ENCODE results near the gene HTR7. TPM values are rescaled to one million over a fixed set of nuclear protein-coding genes. Genes with fewer than 3 reads are reported as not detected.

The HTR7 gene
- total RNA-seq, 2 donors from 2014 or later, result 5.4 to 9.9 TPM

GRCh38 chr10:90787393-90788198 is 70.2 kb downstream of the HTR7 start:
- TF ChIP-seq CTCF (IDR thresholded peaks at IDR 0.05), result peak; percentile 77
- DNase-seq (ENCODE audit: low spot score) (no peak), ATAC-seq (ENCODE audit: insufficient number of reproducible peaks, low FRiP score, low read depth) (no peak)
- Histone ChIP-seq H3K4me3 (no peak overlapping the region), H3K27me3 (replicated peaks; ENCODE audit: insufficient read depth) (no peaks in the 10 kb centered on the region), H3K9me3 (no peaks in the 10 kb centered on the region), H3K27ac (no peak overlapping the region), H3K4me1 (ENCODE audit: control insufficient read depth in 1 of 2, low read depth in 2 of 2) (no peaks in the 10 kb centered on the region), H3K36me3 (no peaks in the 10 kb centered on the region)

- no peaks in the 10 kb centered on the region for H3K9me3 ChIP-seq
- H3K27ac ChIP-seq, result no peak overlapping the region
- H3K27me3 ChIP-seq (replicated peaks; ENCODE audit: insufficient read depth), result no peaks in the 10 kb centered on the region
- no peaks in the 10 kb centered on the region for H3K4me1 ChIP-seq (ENCODE audit: control insufficient read depth in 1 of 2, low read depth in 2 of 2)
- no peak overlapping the region for H3K4me3 ChIP-seq
- TF ChIP-seq CTCF (IDR thresholded peaks at IDR 0.05), result no peak
- no peaks in the 10 kb centered on the region for H3K36me3 ChIP-seq
- ATAC-seq (ENCODE audit: insufficient number of reproducible peaks, low FRiP score, low read depth) (no peak), DNase-seq (ENCODE audit: low spot score) (no peak)
These were observed 72.1 kb downstream of the HTR7 start for GRCh38 chr10:90785782-90786181.

- H3K9me3 ChIP-seq, result no peaks in the 10 kb centered on the region
- H3K4me1 ChIP-seq (ENCODE audit: control insufficient read depth in 1 of 2, low read depth in 2 of 2), result no peaks in the 10 kb centered on the region
- no peaks in the 10 kb centered on the region for H3K36me3 ChIP-seq
- H3K27ac ChIP-seq, result no peak overlapping the region
- DNase-seq (ENCODE audit: low spot score), result no peak
- H3K27me3 ChIP-seq (replicated peaks; ENCODE audit: insufficient read depth), result no peaks in the 10 kb centered on the region
- ATAC-seq (ENCODE audit: insufficient number of reproducible peaks, low FRiP score, low read depth), result no peak
- TF ChIP-seq CTCF (IDR thresholded peaks at IDR 0.05), result no peak
- no peak overlapping the region for H3K4me3 ChIP-seq
These were observed 73.1 kb downstream of the HTR7 start for GRCh38 chr10:90784771-90785170.

GRCh38 chr10:90780488-90780887 is 77.4 kb downstream of the HTR7 start:
- Histone ChIP-seq H3K27ac (no peak overlapping the region), H3K9me3 (no peaks in the 10 kb centered on the region), H3K27me3 (replicated peaks; ENCODE audit: insufficient read depth) (no peaks in the 10 kb centered on the region), H3K36me3 (no peaks in the 10 kb centered on the region), H3K4me1 (ENCODE audit: control insufficient read depth in 1 of 2, low read depth in 2 of 2) (no peaks in the 10 kb centered on the region), H3K4me3 (no peak overlapping the region)
- DNase-seq (ENCODE audit: low spot score) (no peak), ATAC-seq (ENCODE audit: insufficient number of reproducible peaks, low FRiP score, low read depth) (no peak)
- TF ChIP-seq CTCF (IDR thresholded peaks at IDR 0.05), result no peak

GRCh38 chr10:90779548-90779947 is 78.3 kb downstream of the HTR7 start:
- TF ChIP-seq CTCF (IDR thresholded peaks at IDR 0.05), result no peak
- H3K4me1 ChIP-seq (ENCODE audit: control insufficient read depth in 1 of 2, low read depth in 2 of 2), result no peaks in the 10 kb centered on the region
- H3K4me3 ChIP-seq, result no peak overlapping the region
- no peak overlapping the region for H3K27ac ChIP-seq
- no peaks in the 10 kb centered on the region for H3K27me3 ChIP-seq (replicated peaks; ENCODE audit: insufficient read depth)
- no peaks in the 10 kb centered on the region for H3K36me3 ChIP-seq
- DNase-seq (ENCODE audit: low spot score), result no peak
- no peak for ATAC-seq (ENCODE audit: insufficient number of reproducible peaks, low FRiP score, low read depth)
- H3K9me3 ChIP-seq, result no peaks in the 10 kb centered on the region
